Spleen (tissue), 7 donors: ENCODE results near the gene NTRK1.

Experiments
- POLR2A ChIP-seq, 3 donors: fragments of 450-650 bp; IDR thresholded peaks; one replicate each; pipeline ENCODE4 v1.5.1; 2017; ENCODE audit warnings: antibody characterized with exemption in 3 of 3, mild to moderate bottlenecking in 1 of 3
- TF ChIP-seq, protein P1 (sequence below), 11 experiments: fragments of 200-600 bp in 7 of 11; fragments of 450-650 bp in 4 of 11; sonication (generic) in 4 of 11; IDR thresholded peaks in 8 of 11; conservative IDR thresholded peaks in 3 of 11; 1 replicate in 7 of 11; 2 replicates in 4 of 11; pipeline versions ENCODE4 v1.4.0 to v1.8.0; 2016 to 2021; ENCODE audit warnings: antibody characterized with exemption in 11 of 11, inconsistent platforms in 4 of 11, mild to moderate bottlenecking in 1 of 11
- donor health status: DM: no; HTN: no; CAD: no; lungs with moderate emphysema.
- donor health status: DM: no; HTN: no; CAD: no.
- donor health status: DM: no; HTN: no; CAD: no.

DNA sequence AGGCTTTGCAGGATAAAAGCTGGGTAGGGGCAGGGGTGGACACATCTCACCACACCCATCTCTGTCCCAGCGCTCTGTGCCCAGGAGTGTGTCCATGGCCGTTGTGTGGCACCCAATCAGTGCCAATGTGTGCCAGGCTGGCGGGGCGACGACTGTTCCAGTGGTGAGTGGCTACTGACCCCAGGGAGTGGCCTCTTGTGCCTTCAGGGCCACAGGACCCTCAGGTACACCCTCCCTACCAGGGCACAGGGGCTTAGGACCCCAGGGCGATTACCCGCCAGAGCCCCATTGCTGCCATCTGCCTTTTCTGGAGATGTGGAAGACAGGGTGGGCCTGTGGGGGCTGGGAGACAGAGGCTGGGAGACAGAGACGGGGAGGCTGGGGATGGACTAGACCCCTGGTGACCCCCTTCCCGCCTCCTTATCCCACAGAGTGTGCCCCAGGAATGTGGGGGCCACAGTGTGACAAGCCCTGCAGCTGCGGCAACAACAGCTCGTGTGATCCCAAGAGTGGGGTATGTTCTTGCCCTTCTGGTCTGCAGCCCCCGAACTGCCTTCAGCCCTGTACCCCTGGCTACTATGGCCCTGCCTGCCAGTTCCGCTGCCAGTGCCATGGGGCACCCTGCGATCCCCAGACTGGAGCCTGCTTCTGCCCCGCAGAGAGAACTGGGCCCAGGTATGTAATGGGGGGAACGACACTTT lies 45.7 kb downstream of the NTRK1 start:
- TF ChIP-seq, protein P1, sequence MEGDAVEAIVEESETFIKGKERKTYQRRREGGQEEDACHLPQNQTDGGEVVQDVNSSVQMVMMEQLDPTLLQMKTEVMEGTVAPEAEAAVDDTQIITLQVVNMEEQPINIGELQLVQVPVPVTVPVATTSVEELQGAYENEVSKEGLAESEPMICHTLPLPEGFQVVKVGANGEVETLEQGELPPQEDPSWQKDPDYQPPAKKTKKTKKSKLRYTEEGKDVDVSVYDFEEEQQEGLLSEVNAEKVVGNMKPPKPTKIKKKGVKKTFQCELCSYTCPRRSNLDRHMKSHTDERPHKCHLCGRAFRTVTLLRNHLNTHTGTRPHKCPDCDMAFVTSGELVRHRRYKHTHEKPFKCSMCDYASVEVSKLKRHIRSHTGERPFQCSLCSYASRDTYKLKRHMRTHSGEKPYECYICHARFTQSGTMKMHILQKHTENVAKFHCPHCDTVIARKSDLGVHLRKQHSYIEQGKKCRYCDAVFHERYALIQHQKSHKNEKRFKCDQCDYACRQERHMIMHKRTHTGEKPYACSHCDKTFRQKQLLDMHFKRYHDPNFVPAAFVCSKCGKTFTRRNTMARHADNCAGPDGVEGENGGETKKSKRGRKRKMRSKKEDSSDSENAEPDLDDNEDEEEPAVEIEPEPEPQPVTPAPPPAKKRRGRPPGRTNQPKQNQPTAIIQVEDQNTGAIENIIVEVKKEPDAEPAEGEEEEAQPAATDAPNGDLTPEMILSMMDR (IDR thresholded peaks at IDR 0.05 in 8 of 11, conservative IDR thresholded peaks at IDR 0.05 in 3 of 11) = no peak
- TF ChIP-seq POLR2A (IDR thresholded peaks at IDR 0.05) = no peak
